HG02642 (cell line): ENCODE measurements around the gene PLSCR5.

Experiments used
- ATAC-seq: cut with Tn5 transposase; IDR thresholded peaks from one replicate; pipeline ENCODE4 v1.9.1; 2021; ENCODE audit warnings: mild to moderate bottlenecking; ENCODE audit not compliant: unreplicated experiment, poor library complexity

The PLSCR5 gene

DNA sequence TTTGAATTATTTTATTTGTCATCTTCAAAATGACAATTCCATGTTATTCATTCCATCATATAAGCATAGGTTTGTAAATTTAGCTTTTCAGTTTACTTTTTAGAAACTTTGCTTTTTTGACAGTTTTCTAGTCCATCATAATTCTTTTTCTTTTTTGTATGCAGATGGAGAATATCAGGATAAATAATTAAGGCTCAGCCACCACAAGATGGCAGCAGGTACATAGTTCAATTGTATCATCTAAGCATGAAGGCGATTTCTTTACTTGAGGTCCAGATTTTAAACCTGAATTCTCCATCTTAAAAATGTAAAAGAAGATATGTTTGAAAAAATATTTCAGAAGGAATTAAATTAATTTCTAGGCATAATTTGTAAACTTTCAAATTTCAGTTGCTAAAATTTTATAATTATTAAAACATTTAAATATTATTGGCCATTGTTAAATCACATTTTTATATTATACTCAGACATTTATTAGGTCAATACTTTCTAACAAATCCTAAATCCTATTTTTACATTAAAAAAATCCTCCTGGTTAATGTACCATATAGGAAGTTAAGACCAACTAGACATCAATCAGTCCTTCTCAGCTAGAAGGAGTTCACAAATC, 15.1 kb downstream of the PLSCR5 start:
- no peak for ATAC-seq

DNA sequence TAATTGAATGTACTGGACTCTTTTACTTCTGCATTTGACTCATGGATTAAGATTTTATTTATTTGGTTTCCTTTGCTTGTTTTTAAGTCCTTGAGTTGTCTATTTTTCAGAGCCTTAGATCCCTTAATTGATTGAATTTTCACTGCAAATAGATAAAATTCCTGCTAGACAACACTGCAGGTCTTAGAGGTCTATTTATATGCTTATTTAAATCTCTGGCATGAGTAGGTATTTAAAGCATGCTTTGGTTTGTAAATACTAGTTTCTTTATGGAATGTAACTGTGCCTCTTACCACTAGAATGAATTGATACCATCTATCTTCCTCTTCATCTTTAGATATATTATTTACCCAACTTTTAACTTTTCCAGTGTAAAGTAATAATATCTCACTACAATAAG, 20.0 kb downstream of the PLSCR5 start:
- ATAC-seq = no peak

DNA sequence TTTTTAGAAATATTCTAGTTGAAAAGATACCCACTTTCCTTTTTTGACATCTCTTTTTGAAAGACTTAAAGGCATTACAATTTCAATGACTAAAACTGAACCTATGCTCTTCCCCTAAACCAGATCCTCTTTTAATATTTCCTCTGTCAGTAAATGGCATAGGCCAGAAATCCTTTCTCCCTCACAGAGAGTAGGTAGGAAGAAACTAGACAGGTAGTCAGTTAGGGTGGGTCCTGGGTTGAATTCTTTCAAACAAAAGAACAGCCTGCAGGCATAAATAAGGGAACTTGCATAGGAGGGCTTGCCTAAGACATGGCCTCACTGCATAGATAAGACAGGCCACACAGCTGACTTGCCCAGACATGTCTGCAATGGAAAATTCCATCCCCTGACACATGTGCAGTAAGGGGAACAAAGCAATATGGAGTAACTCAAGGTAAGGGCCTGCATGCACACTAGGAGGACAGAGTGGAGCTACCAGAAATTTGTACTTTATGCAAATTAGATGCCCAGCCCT, 23.1 kb downstream of the PLSCR5 start:
- no peak for ATAC-seq

DNA sequence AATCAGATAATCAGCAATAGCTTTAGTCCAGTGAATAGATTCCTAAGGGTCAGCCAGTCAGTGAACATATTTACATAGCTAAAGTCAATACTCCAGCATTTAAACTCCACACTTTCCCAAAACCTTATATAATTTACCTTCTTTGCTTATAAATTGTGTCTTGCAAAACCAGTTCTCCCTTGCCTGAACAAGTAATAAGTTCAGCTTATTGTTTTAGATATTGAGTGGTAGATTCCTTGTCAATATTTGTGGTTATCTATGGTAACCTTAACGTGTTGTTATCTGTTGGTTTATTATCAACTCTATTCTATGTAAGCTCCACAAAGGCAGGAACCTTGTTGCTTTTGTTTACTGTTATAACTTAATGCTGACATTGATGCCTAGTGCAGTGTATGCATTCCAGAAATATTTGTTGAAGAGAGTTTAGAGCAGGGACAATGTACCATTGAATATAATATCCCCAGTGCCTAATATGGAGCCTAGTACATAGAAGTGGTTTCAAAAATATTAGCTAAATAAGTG, 24.0 kb downstream of the PLSCR5 start:
- ATAC-seq = no peak

DNA sequence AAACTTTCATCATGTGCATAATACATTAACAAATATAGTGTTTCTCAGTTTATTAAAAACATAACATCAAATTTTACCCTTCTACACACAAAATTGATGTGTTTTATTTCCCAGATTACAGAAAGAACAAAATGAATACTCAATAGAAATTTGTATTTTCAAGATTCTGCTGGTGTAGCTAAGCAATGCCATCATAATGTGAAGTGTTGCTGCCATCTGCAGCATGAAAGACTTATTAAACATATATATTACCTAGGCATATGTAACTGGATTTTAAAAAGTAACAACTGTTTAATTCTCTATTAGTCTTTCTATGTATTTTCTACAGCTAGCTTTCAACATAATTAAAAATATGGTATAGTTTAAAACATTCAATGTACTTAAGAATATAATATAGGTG, 27.5 kb downstream of the PLSCR5 start:
- ATAC-seq = peak; percentile 74

DNA sequence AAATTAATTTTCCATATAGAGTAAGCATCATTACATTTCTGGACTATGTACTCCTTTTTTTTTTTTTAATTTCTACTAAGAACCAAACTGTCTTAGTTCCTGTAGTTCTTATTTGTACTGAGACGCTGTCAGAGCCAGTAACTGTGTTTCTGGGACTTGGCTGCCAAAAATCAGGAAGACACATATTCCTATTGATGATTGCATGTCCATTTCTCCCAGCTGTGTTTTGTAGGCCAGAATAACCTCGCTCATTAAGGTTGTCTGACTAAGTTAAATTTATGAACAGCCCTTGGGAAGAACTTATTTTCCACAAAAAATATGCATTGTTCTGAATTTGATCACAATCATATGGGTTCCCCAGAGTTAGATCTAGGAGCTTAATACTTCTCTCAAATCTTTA, 29.5 kb downstream of the PLSCR5 start:
- ATAC-seq = no peak

DNA sequence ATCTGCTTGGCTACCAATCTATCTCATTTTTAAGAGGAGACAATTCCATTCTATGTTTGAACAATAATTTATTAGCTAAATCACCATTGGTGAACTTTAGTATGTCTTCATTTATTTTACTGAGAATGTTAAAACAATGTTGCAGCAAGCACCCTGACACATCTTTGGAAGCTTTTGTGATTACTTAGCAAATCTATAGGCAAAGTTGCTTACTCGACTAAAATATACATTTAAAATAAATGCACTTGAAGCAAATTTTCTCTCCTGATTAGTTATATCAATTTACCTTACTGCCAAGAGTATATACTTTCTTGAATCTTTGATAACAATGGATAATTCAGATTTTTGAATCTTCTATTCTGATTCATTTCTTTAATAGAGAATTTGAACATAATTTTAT, 31.0 kb downstream of the PLSCR5 start:
- ATAC-seq = no peak

DNA sequence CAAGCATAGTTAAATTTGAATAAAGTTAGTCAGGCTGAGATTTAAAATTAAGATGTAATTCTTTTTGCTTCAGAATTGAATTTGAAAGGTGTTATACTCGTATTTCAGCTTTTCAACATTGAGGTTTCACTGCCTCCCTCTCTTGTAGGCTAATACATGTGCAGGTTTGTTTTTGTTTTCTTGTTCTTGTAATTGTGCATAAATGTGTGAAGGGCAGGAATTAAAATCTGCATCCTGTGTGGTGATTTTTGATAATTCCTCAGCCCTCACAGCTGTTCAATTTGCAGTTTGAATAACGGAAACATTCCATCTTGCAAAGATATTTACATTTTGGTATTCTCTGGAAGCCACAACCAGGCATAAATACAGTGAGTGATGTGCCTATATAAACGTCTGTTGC, 35.8 kb downstream of the PLSCR5 start:
- ATAC-seq = no peak

DNA sequence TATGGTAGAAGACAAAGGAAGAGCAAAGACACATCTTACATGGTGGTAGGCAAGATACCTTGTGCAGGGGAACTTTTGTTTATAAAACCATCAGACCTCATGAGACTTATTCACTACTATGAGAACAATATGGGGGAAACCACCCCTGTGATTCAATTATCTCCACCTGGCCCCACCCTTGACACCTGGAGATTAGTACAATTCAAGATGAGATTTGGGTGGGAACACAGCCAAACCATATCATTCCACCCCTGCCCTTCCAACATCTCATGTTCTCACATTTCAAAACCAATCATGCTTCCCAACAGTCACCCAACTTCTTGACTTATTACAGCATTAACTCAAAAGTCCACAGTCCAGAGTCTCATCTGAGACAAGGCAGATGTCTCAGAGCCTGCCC, 39.0 kb downstream of the PLSCR5 start:
- ATAC-seq = no peak

DNA sequence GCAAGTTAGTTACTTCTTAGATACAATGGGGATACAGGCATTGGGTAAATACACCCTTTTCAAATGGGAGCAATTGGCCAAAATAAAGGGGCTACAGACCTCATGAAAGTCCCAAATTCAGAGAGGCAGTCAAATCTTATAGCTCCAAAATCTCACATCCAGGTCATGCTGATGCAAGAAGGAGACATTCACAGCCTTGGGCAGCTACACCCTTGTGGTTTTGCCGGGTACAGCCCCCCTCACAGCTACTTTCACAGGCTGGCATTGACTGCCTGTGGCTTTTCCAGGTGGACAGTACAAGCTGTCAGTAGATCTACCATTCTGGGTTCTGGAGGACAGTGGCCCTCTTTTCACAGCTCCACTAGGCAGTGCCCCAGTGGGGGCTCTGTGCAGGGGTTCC, 43.3 kb downstream of the PLSCR5 start:
- no peak for ATAC-seq

DNA sequence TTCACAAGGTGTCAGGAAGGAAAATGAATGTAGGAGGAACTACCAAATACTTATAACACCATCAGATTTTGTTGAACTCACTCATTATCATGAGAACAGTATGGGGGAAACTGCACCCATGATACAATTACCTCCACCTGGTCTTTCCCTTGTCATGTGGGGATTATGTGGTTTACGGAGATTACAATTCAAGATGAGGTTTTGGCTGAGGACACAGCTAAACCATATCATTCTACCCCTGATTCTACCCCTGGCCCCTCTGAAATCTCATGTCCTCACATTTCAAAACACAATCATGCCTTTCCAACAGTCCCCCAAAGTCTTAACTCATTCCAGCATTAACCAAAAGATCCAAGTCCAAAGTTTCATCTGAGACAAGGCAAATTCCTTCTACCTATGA, 43.7 kb downstream of the PLSCR5 start:
- no peak for ATAC-seq

DNA sequence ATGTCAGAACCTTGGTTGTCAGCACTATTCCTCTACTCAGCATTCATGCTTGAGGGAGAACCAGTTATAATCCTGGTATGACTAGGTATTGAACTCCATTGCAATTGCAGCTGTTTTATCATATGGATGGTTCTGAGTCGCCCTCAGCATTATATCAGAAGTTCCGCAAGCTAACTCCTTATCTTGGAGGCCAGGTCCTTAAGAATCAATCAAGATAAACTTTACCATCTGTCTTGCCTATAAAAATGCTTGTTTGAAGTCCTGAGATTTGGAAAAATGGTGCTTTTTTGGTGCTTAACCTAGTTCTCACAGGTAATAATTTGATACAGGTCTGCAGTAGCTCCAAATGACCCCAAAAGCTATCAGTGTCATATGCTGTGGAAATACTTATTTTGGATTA, 44.5 kb downstream of the PLSCR5 start:
- no peak for ATAC-seq

DNA sequence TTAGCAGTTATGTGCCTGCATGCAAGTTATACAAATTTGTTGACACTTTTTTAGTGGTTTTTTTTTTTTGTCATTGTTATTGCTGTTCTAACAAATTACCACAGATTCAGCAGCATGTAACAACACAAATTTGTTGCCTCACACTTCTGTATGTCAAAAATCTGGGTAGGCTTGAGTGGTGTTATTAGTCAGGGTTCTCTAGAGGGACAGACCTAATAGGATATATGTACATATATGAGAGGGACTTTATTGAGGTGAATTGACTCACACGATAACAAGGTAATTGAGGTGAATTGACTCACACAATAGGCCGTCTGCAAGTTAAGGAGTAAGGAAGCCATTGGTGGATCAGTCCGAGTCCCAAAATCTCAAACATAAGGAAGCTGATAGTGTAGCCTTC, 45.8 kb downstream of the PLSCR5 start:
- no peak for ATAC-seq

DNA sequence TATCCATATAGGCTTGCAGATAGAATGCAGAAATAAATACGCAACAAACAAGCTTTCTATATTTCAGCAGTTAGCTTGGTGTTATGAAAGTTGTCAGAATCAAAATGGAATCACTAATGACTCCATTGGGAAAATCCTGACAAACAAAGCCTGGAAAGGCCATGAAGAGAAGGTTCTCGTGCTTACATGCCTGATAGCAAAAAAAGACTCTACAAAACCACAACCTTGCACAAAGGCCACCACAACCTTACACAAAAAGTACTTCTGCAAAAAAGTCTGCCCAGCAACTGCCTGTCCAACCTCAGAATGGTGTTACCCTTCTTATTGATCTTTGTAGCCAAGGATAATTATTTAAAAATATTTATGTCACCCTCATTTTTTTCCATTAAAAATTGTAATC, 46.4 kb downstream of the PLSCR5 start:
- ATAC-seq = no peak

DNA sequence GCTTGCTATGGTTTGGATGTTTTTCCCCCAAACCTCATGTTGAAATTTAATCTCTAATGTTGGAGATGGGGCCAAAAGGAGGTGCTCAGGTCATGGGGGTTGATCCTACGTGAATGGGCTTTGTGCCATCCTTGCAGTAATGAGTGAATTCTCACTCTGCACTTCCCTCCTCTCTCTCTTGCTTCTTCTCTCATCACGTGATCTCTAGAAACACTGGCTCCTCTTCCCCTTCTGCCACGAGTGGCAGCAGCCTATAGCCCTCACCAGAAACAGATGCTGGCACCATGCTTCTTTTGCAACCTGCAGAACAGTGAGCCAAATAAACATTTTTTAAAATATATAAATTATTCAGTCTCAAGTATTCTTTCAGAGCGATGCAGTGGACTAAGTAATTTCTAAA, 47.4 kb downstream of the PLSCR5 start:
- ATAC-seq = no peak

DNA sequence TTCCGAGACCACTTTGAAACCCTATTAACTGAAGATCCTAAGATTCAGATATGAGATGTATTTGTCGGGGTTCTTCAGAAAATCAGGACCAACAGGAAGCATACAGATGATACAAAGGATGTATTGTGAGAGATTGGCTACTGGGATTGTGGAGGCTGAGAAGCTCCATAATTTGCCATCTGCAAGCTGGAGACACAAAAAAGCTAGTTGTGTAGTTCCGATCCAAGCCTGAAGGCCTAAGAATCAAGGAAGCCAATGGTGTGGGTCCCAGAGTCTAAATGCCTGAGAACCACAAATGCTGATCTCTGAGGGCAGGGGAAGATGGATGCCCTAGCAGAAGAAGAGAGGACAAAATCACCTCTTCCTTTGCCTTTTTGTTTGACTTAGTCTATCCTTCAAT, 49.8 kb downstream of the PLSCR5 start:
- no peak for ATAC-seq

DNA sequence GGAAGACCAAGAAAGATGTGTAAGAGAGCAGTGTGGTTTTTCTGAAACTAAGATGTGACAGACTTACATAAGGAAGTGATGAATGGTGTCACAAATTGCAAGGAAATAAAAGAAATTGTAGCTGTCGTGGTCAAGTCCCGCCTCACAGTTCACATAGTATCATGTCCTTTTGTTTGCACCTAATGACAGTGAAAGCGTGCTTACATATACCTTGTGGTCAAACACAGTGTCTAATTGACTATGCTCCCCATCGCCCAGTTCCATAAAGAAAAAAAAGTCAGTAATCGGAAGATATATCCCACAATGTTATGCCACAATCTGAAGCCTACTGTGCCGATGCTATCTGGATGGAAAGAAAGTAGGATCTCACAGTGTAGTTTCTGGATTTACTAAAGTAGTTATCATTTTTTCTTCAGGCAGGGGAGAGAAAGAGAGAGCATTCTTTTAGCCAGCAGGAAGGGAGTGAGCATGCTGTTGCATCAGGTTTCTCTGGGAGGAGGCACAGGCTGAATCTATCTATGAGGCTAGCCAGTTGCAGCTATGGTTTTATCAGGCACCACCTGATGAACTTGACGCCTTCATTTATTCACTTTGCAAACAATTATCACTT, 50.9 kb downstream of the PLSCR5 start:
- no peak for ATAC-seq

DNA sequence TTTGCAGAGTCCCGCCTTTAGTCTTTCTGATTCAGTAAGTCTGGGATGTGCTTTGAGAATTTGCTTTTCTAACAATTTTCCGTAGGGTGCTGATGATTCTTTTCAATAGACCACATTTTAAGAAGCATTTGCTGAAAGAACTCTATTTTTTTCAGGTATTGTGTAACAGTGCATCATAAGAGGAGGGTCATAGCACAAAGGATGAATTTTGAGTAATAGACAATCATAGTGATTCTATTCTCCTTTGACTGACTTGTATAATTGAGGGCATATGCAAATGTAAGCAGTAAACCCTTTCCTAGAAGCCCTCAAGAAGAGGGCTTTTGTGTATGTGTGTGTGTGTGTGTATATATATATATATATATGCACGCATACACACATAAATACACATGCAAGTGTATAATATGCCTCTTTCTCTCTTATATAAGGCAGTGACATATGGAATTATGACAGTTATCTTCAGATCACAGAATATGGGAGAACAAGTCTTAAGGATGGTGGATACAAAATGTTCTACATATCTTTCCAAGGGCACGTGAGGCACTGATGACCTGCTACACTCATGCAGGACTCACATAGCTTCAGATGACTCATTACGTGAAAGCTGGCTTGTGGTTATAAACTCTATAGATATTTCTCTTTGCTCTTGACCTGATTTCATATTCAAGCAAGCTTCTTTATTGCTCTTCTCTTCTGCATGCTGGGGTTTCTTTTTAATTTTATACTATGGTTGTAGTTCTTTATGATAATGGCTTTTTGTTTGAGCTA, 54.2 kb downstream of the PLSCR5 start:
- ATAC-seq = peak; percentile 86

DNA sequence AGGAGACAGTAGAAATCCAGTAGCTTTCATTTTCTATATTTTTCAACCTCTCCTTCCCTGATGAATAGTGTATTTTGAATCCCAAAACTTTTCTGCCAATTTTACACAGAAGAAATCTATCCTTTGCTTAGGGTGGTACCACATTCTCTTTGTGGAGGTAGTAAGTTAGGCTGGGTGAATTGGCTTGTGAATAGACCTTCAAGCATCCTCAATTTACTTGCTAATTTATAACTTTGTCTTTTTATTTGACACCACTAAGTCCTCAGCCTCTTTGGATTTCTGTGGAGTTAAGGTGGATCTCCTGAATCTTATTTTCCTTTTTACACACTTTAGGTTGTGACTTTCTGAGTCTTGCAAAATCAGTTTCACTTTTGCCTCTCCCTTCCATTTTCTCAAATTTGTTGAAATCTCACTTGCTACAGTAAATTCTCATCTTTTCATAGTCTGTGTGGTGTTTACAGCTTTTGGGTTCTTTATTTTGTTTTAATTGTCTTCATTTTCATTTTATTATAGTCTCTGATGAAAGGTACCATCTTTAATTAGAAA, 55.0 kb downstream of the PLSCR5 start:
- ATAC-seq = no peak

DNA sequence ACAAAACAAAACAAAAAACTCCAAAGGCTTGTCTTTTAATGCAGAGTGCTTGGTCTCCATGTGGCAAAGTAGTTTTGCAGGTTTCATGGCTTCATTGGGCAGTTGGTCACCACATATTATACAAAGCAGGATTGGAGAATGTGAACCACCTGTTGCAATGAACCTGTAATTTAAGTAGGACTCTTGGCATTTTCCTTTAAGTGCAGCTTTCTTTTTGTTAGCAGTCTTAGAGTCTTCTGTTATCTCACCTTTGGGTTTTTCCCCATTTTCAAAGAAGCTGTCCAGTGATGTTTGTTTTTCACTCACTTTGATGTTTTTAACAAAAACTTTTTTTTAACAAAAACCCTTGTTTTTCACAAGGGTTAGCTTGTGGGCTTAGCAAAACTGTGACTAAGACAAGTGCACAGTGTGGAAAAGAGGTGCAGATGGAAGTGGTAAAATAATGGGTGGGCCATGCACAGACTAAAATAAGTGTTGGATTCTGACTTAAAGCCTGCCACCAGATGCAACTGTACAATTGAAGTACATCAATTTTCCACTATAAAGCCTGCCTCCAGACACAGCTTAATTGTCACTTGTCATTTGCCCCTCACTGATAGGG, 57.8 kb downstream of the PLSCR5 start:
- ATAC-seq = no peak
